GM19455 (cell line): ENCODE results near the gene WNT11.

Experiments used
- ATAC-seq: cut with Tn5 transposase; IDR thresholded peaks from one replicate; pipeline ENCODE4 v1.9.1; 2021; ENCODE audit not compliant: unreplicated experiment

The WNT11 gene

GRCh38 chr11:76206327-76207081 is at the start of gene WNT11:
WNT11 (minus strand) TSS chr11:76206502; CDS start chr11:76206407, 95 bp downstream.
- ATAC-seq, result no peak

- ATAC-seq, result no peak
These were observed 47.1 kb upstream of the WNT11 start for GRCh38 chr11:76253416-76253815.

GRCh38 chr11:76252631-76253070 is 46.3 kb upstream of the WNT11 start:
- ATAC-seq, result no peak

- ATAC-seq, result no peak
These were observed 45.3 kb upstream of the WNT11 start for GRCh38 chr11:76251576-76251975.

- ATAC-seq, result no peak
These were observed 44.9 kb upstream of the WNT11 start for GRCh38 chr11:76251226-76251575.

- no peak for ATAC-seq
These were observed 44.4 kb upstream of the WNT11 start for GRCh38 chr11:76250520-76251225.

- no peak for ATAC-seq
These were observed 43.0 kb upstream of the WNT11 start for GRCh38 chr11:76249195-76249741.

GRCh38 chr11:76248210-76248609 is 41.9 kb upstream of the WNT11 start:
- no peak for ATAC-seq

- ATAC-seq, result no peak
These were observed 40.8 kb upstream of the WNT11 start for GRCh38 chr11:76247091-76247490.

- no peak for ATAC-seq
These were observed 40.1 kb upstream of the WNT11 start for GRCh38 chr11:76246271-76246933.

GRCh38 chr11:76245720-76246119 is 39.4 kb upstream of the WNT11 start:
- no peak for ATAC-seq

- no peak for ATAC-seq
These were observed 38.1 kb upstream of the WNT11 start for GRCh38 chr11:76244316-76244851.

GRCh38 chr11:76243957-76244285 is 37.6 kb upstream of the WNT11 start:
- ATAC-seq, result no peak

GRCh38 chr11:76243193-76243956 is 37.1 kb upstream of the WNT11 start:
- no peak for ATAC-seq

GRCh38 chr11:76242004-76242779 is 35.9 kb upstream of the WNT11 start:
- ATAC-seq, result no peak

GRCh38 chr11:76241243-76242000 is 35.1 kb upstream of the WNT11 start:
- no peak for ATAC-seq

GRCh38 chr11:76240666-76241065 is 34.4 kb upstream of the WNT11 start:
- no peak for ATAC-seq

GRCh38 chr11:76240161-76240540 is 33.8 kb upstream of the WNT11 start:
- ATAC-seq, result no peak

- ATAC-seq, result no peak
These were observed 33.3 kb upstream of the WNT11 start for GRCh38 chr11:76239483-76240160.
